GM10266 (cell line): Measurements from ENCODE around the gene TLDC2.
"Not testable (repeated sequence)": the region's sequence is repeated elsewhere in the genome, so short reads cannot be mapped to it uniquely, and the experiment has no call there.

Experiments
- DNase-seq: peaks from one replicate; pipeline ENCODE4 v3.0.0; 2012; ENCODE audit errors: extremely low spot score
- CTCF ChIP-seq: IDR thresholded peaks from 2 replicates; pipeline ENCODE4 v1.5.1; 2012; ENCODE audit warnings: mild to moderate bottlenecking, low read depth; ENCODE audit not compliant: control insufficient read depth, insufficient read depth; ENCODE audit errors: missing control alignments

The TLDC2 gene

GRCh38 chr20:36920334-36920730, 44.4 kb downstream of the TLDC2 start:
- TF ChIP-seq CTCF, result no peak
- DNase-seq, result no peak

GRCh38 chr20:36924167-36925045, 48.5 kb downstream of the TLDC2 start:
- no peak for TF ChIP-seq CTCF
- no peak for DNase-seq

GRCh38 chr20:36925234-36925633, 49.3 kb downstream of the TLDC2 start:
- DNase-seq, result no peak
- no peak for TF ChIP-seq CTCF

GRCh38 chr20:36926653-36927200, 50.8 kb downstream of the TLDC2 start:
- no peak for DNase-seq
- no peak for TF ChIP-seq CTCF

GRCh38 chr20:36927704-36928103, 51.8 kb downstream of the TLDC2 start:
- DNase-seq, result no peak
- TF ChIP-seq CTCF, result no peak

- DNase-seq, result no peak
- TF ChIP-seq CTCF, result no peak
These were observed 53.4 kb downstream of the TLDC2 start for GRCh38 chr20:36929290-36929689.

GRCh38 chr20:36929691-36930090, 53.8 kb downstream of the TLDC2 start:
- no peak for DNase-seq
- no peak for TF ChIP-seq CTCF

GRCh38 chr20:36932067-36932466, 56.1 kb downstream of the TLDC2 start:
- DNase-seq, result not testable (repeated sequence)
